Neural progenitor cell (in vitro differentiated cells): ENCODE data around the gene CMTR1.

ENCODE experiments used
- EZH2 ChIP-seq: fragments of 200-600 bp; sonication (generic); IDR thresholded peaks from 2 replicates; pipeline ENCODE4 v1.6.1; 2017; ENCODE audit warnings: antibody characterized with exemption, mild to moderate bottlenecking, moderate library complexity
- EZH2phosphoT487 ChIP-seq: fragments of 200-600 bp; sonication (generic); IDR thresholded peaks from 2 replicates; pipeline ENCODE4 v1.6.1; 2017; ENCODE audit warnings: antibody characterized with exemption
- TF ChIP-seq, protein P1 (sequence below): fragments of 200-600 bp; sonication (generic); IDR thresholded peaks from 2 replicates; pipeline ENCODE4 v1.5.1; 2017; ENCODE audit warnings: antibody characterized with exemption, mild to moderate bottlenecking

DNA sequence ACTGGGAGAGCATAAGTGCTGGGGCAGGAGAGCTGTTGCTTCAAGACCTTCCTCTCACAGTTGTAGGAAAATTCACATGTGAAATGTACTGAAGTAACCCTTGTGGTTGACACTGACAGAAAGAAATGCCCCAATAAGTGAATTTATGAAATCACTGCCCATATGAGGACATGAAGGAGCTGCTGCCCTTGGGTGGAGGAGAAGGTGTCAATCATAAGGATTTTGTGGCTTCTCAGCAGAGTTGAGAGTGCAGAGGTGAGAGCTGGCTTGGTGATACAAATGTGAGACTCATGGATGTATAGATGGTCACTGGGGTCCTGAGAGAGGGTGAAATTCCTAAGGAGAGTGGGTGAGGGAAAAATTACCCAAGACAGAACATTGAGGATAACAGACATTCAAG is 33.9 kb upstream of the CMTR1 start:
- TF ChIP-seq, protein P1, sequence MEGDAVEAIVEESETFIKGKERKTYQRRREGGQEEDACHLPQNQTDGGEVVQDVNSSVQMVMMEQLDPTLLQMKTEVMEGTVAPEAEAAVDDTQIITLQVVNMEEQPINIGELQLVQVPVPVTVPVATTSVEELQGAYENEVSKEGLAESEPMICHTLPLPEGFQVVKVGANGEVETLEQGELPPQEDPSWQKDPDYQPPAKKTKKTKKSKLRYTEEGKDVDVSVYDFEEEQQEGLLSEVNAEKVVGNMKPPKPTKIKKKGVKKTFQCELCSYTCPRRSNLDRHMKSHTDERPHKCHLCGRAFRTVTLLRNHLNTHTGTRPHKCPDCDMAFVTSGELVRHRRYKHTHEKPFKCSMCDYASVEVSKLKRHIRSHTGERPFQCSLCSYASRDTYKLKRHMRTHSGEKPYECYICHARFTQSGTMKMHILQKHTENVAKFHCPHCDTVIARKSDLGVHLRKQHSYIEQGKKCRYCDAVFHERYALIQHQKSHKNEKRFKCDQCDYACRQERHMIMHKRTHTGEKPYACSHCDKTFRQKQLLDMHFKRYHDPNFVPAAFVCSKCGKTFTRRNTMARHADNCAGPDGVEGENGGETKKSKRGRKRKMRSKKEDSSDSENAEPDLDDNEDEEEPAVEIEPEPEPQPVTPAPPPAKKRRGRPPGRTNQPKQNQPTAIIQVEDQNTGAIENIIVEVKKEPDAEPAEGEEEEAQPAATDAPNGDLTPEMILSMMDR, result no peak
- TF ChIP-seq EZH2 (no peak), EZH2phosphoT487 (no peak)
